KBM-7 (cell line): ENCODE measurements around the gene HVCN1.
A peak's percentile ranks its signal among the peaks of the same experiment; 100 is the strongest.
"Not testable (repeated sequence)": the region's sequence is repeated elsewhere in the genome, so short reads cannot be mapped to it uniquely, and the experiment has no call there.

Experiments used
- DNase-seq: peaks from one replicate; pipeline ENCODE4 v3.0.0-alpha.2; 2015
- in situ Hi-C: fragments of 300-500 bp; cut with MboI; formaldehyde crosslinking; loops from 2 replicates; pipeline ENCODE4 v1.14.3; 2020; ENCODE audit warnings: low sequenced_read_pairs, low pct_unique_long_range_greater_than_20kb, mixed read lengths

The HVCN1 gene

GRCh38 chr12:110676171-110676570 is 12.7 kb downstream of the HVCN1 start:
- in situ Hi-C loops, result no loop called here
- DNase-seq, result no peak

GRCh38 chr12:110670161-110670701 is 18.7 kb downstream of the HVCN1 start:
- no peak for DNase-seq
- in situ Hi-C loops, result no loop called here

GRCh38 chr12:110669193-110669502 is 19.8 kb downstream of the HVCN1 start:
- in situ Hi-C loops, result no loop called here

GRCh38 chr12:110668480-110669192 is 20.3 kb downstream of the HVCN1 start:
- in situ Hi-C loops, result no loop called here
- no peak for DNase-seq

More at GRCh38 chr12:110669193-110669502, 19.8 kb downstream of the HVCN1 start:
- DNase-seq, result no peak

- DNase-seq, result no peak
- in situ Hi-C loops, result no loop called here
Measured at GRCh38 chr12:110667671-110668070, 21.2 kb downstream of the HVCN1 start.

- DNase-seq, result no peak
- in situ Hi-C loops, result no loop called here
Measured at GRCh38 chr12:110666892-110667291, 22.0 kb downstream of the HVCN1 start.

- peak; percentile 93 for DNase-seq
- in situ Hi-C loops, result no loop called here
Measured at GRCh38 chr12:110661337-110661972, 27.5 kb downstream of the HVCN1 start.

- in situ Hi-C loops, result no loop called here
- DNase-seq, result no peak
Measured at GRCh38 chr12:110658878-110659277, 30.0 kb downstream of the HVCN1 start.

GRCh38 chr12:110658242-110658641 is 30.7 kb downstream of the HVCN1 start:
- in situ Hi-C loops, result no loop called here
- no peak for DNase-seq

- in situ Hi-C loops, result no loop called here
- no peak for DNase-seq
Measured at GRCh38 chr12:110657747-110658146, 31.2 kb downstream of the HVCN1 start.

- in situ Hi-C loops, result no loop called here
- no peak for DNase-seq
Measured at GRCh38 chr12:110656071-110656655, 32.8 kb downstream of the HVCN1 start.

- in situ Hi-C loops, DNase-seq: not testable (repeated sequence)
Measured at GRCh38 chr12:110654238-110654637, 34.7 kb downstream of the HVCN1 start.

GRCh38 chr12:110649341-110649847 is 39.5 kb downstream of the HVCN1 start:
- DNase-seq, result no peak
- in situ Hi-C loops, result no loop called here

GRCh38 chr12:110647631-110648040 is 41.3 kb downstream of the HVCN1 start:
- peak; percentile 77 for DNase-seq
- in situ Hi-C loops, result no loop called here

GRCh38 chr12:110641521-110641920 is 47.4 kb downstream of the HVCN1 start:
- DNase-seq, result peak; percentile 69
- in situ Hi-C loops, result no loop called here

- no peak for DNase-seq
- in situ Hi-C loops, result no loop called here
Measured at GRCh38 chr12:110640275-110641025, 48.5 kb downstream of the HVCN1 start.

- in situ Hi-C loops, result no loop called here
- DNase-seq, result no peak
Measured at GRCh38 chr12:110639336-110640141, 49.4 kb downstream of the HVCN1 start.

- DNase-seq, result no peak
- in situ Hi-C loops, result no loop called here
Measured at GRCh38 chr12:110638796-110639195, 50.1 kb downstream of the HVCN1 start.
